ENCODE results near the gene SSTR4.
A peak's percentile ranks its signal among the peaks of the same experiment; 100 is the strongest.
"Not testable (repeated sequence)": the region's sequence is repeated elsewhere in the genome, so short reads cannot be mapped to it uniquely, and the experiment has no call there.

The SSTR4 gene
- 0 to 0.99 (median 0) reads per million in 17 experiments for total RNA-seq

- DNase-seq = peak in 1 of 4 experiments; percentile 31
Observed at GRCh38 chr20:23034721-23035671, at the start of gene SSTR4. Gene SSTR4, plus strand, starts transcription at chr20:23035312. Its CDS starts 172 bp downstream, at chr20:23035484.

GRCh38 chr20:22986601-22987000 lies 48.5 kb upstream of the SSTR4 start:
- DNase-seq = peak in 1 of 4 experiments; percentile 31

GRCh38 chr20:22991424-22991823 lies 43.7 kb upstream of the SSTR4 start:
- DNase-seq = not testable (repeated sequence)

- no peak for DNase-seq
Observed at GRCh38 chr20:22993823-22994222, 41.3 kb upstream of the SSTR4 start.

GRCh38 chr20:22995923-22996322 lies 39.2 kb upstream of the SSTR4 start:
- DNase-seq = no peak

- no peak for DNase-seq
Observed at GRCh38 chr20:22998476-22998875, 36.6 kb upstream of the SSTR4 start.

GRCh38 chr20:22999756-23000155 lies 35.4 kb upstream of the SSTR4 start:
- DNase-seq = no peak

GRCh38 chr20:23000232-23000947 lies 34.7 kb upstream of the SSTR4 start:
- DNase-seq = no peak

GRCh38 chr20:23002276-23002675 lies 32.8 kb upstream of the SSTR4 start:
- peak; percentile 50 to 70 (median 68) for DNase-seq

GRCh38 chr20:23003077-23003635 lies 32.0 kb upstream of the SSTR4 start:
- peak; percentile 48 to 71 (median 63) for DNase-seq

- DNase-seq = peak in 2 of 4 experiments; percentile 54 to 57
Observed at GRCh38 chr20:23003881-23004460, 31.1 kb upstream of the SSTR4 start.

GRCh38 chr20:23005776-23006175 lies 29.3 kb upstream of the SSTR4 start:
- DNase-seq = no peak

- no peak for DNase-seq
Observed at GRCh38 chr20:23007462-23007861, 27.6 kb upstream of the SSTR4 start.

- DNase-seq = no peak
Observed at GRCh38 chr20:23007886-23008655, 27.0 kb upstream of the SSTR4 start.

- DNase-seq = no peak
Observed at GRCh38 chr20:23008667-23009066, 26.4 kb upstream of the SSTR4 start.

GRCh38 chr20:23009636-23010035 lies 25.5 kb upstream of the SSTR4 start:
- DNase-seq = peak; percentile 67 to 82 (median 82)

GRCh38 chr20:23010096-23010495 lies 25.0 kb upstream of the SSTR4 start:
- no peak for DNase-seq

- no peak for DNase-seq
Observed at GRCh38 chr20:23011008-23011721, 23.9 kb upstream of the SSTR4 start.

- no peak for DNase-seq
Observed at GRCh38 chr20:23013429-23013828, 21.7 kb upstream of the SSTR4 start.

GRCh38 chr20:23017516-23017915 lies 17.6 kb upstream of the SSTR4 start:
- no peak for DNase-seq

- no peak for DNase-seq
Observed at GRCh38 chr20:23018432-23018831, 16.7 kb upstream of the SSTR4 start.

All from suppressor macrophage (primary cell).